ACC112 (cell line): ENCODE results near the gene OTP.

ENCODE experiments used
- H2AFZ ChIP-seq: fragments of 200-600 bp; sonication (generic); one replicate; pipeline ENCODE4 v1.6.0; 2017; ENCODE audit warnings: antibody characterized with exemption, low read length; ENCODE audit not compliant: unreplicated experiment
- H3K27ac ChIP-seq: fragments of 200-600 bp; sonication (generic); 2 replicates; pipeline ENCODE4 v1.5.1; 2014; ENCODE audit warnings: low read depth, mild to moderate bottlenecking, antibody characterized with exemption, low read length, moderate library complexity
- H3K27me3 ChIP-seq: fragments of 200-600 bp; sonication (generic); 2 replicates; pipeline ENCODE4 v1.6.1; 2014; ENCODE audit warnings: mild to moderate bottlenecking, antibody characterized with exemption, low read length, moderate library complexity, mixed read lengths; ENCODE audit not compliant: insufficient read depth
- H3K36me3 ChIP-seq: fragments of 200-600 bp; sonication (generic); 2 replicates; pipeline ENCODE4 v1.6.1; 2016; ENCODE audit warnings: mild to moderate bottlenecking, antibody characterized with exemption, low read length, moderate library complexity, mixed read lengths; ENCODE audit not compliant: insufficient read depth
- H3K4me1 ChIP-seq: fragments of 200-600 bp; sonication (generic); one replicate; pipeline ENCODE4 v1.6.1; 2016; ENCODE audit warnings: low read length, mixed read lengths; ENCODE audit not compliant: insufficient read depth, unreplicated experiment, control insufficient read depth
- H3K4me3 ChIP-seq: fragments of 200-600 bp; sonication (generic); 2 replicates; pipeline ENCODE4 v1.5.1; 2014; ENCODE audit warnings: mild to moderate bottlenecking, low read depth, low read length
- H3K79me2 ChIP-seq: fragments of 200-600 bp; sonication (generic); one replicate; pipeline ENCODE4 v1.6.0; 2016; ENCODE audit warnings: low read length; ENCODE audit not compliant: control insufficient read depth, unreplicated experiment, insufficient read depth

The OTP gene

DNA sequence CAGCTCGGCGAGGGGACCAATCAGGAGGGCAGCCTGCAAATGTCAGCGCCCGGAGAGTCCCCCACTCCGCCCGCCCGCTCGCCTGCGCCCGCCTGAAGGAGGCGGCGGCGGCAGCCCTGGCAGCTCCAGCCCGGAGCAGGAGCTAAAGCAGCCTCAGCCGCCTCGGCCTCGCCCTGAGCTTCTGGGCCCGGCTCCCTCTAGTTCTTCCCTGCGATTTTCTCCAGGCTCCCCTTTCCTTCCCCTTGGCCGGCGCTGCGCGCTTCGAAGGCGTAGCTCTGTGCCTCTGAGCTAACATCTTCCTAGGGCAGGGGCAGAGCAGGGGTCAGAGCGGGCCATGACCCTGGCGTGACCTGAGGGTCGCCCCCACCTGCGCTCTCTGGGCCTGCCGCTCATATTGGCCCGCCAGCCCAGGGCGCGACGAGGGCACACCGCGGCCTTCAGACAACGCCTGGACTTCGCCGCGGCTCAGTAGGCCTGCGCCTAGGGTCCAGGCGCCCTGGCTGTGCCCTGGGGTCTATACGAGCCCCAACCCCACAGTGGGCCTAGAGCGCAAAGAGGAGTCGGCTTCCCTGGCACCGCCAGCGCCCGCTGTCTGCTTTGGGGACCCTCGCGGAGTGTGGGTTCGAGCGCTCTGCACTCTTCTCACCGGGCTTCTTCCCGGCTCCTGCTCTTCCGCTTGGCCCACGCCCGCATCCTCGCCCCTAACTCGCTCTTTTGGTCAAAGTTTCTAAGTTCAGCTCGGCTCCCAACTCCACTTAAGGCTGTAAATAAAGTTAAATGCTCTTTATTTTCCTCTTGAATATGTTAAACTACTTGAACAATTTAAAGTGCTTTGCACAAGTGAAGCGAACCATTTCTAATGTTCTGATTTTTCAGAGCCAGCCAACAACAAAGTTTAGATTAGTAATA lies 504 bp upstream of the OTP start:
- Histone ChIP-seq H3K4me3 (no peak overlapping the region), H3K27me3 (peaks cover 100% of the 10 kb centered on the region), H3K4me1 (peaks cover 3% of the 10 kb centered on the region), H3K27ac (no peak overlapping the region), H2AFZ (no peak overlapping the region), H3K36me3 (no peaks in the 10 kb centered on the region), H3K79me2 (no peaks in the 10 kb centered on the region)

DNA sequence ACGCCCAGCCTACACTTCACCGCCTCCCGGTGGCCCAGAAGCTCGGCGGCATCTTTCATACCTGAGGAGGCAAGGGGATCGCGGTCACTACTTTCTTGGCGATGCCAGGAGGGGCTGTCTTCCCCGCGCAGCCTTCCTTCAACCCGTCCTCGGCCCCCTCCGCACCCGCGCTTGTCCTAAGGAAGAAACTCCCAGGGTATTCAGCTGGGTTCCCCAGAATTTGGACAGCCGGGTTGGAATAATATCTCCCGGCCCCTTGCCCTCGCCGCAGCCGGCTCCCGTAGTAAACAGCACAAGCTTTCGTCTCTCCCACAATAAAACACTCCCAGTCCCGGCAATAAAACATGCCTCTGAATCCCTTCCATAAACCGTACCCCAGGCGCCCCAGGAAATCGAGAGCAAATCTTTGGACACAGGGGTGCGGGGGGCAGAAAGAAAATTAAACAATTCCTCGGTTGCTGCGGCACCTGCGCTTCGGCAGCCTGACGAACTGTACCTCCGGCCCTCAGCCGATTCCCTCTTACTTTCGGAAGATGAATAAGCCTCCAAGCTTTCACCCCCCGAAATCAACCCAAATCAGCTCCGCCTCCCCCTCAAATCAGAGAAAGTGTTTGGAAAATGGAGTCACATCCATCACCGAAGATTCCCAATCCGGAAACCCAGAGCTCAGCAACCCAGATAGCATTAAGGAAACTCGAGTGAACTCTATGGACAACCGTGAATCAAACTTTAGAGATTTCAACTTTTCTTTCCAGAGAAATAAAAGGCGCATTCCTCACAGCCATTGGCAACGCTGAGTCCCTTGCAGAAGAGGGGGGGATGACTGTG lies 1.1 kb downstream of the OTP start:
- H3K79me2 ChIP-seq = no peaks in the 10 kb centered on the region
- H3K27me3 ChIP-seq = peaks cover 100% of the 10 kb centered on the region

DNA sequence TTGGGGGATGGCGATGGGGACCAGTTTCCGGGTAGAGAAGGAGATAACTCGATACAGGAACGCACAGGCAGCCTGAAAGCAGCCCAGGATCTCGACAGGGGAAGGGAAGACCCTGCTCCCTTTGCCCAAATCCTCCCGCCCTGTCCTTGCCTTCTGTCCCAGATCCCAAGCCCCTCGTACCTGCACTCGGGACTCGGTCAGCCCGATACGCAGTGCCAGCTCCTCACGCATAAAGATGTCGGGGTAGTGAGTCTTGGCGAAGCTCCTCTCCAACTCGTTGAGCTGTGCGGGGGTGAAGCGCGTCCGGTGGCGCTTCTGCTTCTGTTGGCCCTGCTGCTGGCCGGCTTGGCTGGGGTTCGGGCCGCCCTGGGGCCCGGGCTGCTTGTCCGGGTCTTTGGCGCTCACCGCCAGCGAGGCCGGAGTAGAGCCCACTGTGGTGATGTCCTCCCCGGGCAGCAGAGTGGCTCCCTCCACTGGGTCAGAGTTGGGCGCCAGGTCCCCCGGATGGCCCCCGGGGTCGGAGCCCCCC lies 1.8 kb downstream of the OTP start:
- peaks cover 100% of the 10 kb centered on the region for H3K27me3 ChIP-seq
- H3K4me3 ChIP-seq = no peak overlapping the region
- H2AFZ ChIP-seq = no peak overlapping the region
- H3K36me3 ChIP-seq = no peaks in the 10 kb centered on the region
- H3K27ac ChIP-seq = no peak overlapping the region
- H3K4me1 ChIP-seq = no peaks in the 10 kb centered on the region
- no peaks in the 10 kb centered on the region for H3K79me2 ChIP-seq

More for the DNA sequence above, 1.1 kb downstream of the OTP start:
- no peaks in the 10 kb centered on the region for H3K36me3 ChIP-seq
- no peaks in the 10 kb centered on the region for H3K4me1 ChIP-seq
- H2AFZ ChIP-seq = no peak overlapping the region
- H3K4me3 ChIP-seq = no peak overlapping the region
- no peak overlapping the region for H3K27ac ChIP-seq

DNA sequence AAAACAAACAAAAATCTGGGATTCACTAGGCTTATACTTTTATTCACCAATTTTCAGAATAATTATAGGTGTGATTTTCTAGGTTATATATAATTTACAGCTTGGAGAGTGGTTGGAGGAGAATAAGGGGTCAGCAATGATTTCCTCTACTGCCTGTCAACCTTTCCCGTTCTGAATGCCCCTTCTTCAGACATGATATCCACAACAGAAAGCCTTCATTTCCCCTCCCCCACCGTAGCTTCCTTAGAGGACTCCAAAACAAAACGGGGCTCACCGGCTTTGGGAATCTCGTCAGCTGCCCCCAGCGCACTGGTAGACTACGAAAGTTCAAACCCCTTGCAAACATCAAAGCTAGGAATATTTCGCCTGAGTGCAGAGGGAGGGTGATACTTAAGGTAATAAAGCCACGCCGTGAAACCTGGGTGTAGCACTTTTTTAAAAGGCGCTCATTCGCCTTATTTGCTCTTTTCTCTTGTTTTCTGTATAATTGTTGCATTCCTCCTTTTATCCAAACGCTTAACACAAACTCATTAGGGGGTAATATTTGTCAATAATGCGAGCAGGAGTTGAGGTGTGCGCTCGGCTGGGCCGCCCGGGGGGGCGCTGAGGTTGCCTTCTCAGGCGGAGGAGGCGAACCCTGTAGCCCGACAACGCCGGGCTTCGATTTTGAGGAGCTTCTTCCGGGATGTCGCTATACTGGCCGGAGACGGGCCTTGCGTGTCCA lies 2.4 kb downstream of the OTP start:
- H3K4me1 ChIP-seq = no peaks in the 10 kb centered on the region
- H3K27me3 ChIP-seq = peaks cover 100% of the 10 kb centered on the region
- H3K4me3 ChIP-seq = no peak overlapping the region

DNA sequence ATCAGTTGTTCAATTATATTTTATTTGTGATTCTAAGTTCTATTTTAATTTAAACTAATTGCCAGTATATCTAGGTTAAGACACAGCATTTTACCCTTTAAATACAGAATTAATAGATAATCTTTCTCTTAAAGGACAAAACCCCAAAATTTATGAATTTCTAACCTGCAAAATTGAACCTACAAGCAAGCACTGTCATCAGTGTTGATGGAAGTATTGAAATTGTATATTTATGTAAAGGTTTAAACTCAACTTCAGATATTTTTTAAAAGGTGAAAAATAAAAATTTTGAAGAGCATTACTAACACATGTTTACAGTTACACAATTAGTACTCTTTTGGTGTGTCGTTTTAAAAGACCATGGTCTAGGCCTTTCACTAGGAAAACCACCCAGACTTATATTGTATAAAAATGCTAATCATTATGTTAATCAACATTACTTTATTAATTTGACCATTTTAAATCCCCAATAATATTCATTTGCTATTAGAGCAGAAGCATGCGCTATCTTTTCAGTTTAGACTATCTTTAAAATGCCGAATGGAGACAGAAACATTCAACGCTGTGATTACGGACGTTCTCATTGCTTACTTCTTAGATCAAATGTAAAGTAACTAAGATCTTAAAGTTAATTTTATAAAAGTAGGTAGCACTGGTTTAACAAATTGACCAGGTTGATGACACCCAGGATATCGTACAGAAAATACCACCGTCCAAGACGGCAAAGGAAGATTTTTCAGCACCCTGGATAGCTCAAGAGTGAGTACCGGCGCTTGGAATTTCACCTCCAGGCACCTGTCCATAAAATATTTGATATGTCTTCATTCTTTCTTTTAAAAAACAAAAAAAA lies 3.2 kb downstream of the OTP start:
- H3K4me1 ChIP-seq = no peaks in the 10 kb centered on the region
- H3K27me3 ChIP-seq = peaks cover 100% of the 10 kb centered on the region
- H3K27ac ChIP-seq = no peak overlapping the region
- H3K4me3 ChIP-seq = no peak overlapping the region
- no peak overlapping the region for H2AFZ ChIP-seq
- H3K36me3 ChIP-seq = no peaks in the 10 kb centered on the region
- no peaks in the 10 kb centered on the region for H3K79me2 ChIP-seq

More for the DNA sequence above, 2.4 kb downstream of the OTP start:
- Histone ChIP-seq H3K79me2 (no peaks in the 10 kb centered on the region), H2AFZ (no peak overlapping the region), H3K36me3 (no peaks in the 10 kb centered on the region), H3K27ac (no peak overlapping the region)

DNA sequence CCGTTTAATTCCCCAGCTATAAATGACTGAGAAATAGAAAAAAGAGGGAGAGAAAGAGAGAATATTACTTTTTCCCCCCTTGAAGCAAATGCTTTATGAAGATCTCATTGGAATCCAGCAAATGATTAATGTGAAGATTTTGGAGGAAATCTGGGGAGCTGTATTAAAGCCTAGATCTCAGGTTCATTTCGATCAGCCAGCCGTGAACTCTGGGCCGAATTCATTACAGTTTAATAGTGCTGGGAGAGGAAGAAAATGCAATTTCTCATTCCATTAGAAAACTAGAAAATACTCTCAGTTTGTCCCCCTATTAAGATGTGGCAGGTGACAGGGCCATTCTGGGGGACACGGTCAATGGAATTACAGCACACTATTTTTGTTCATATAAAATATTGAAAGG lies 4.8 kb downstream of the OTP start:
- Histone ChIP-seq H3K79me2 (no peaks in the 10 kb centered on the region), H3K4me1 (no peaks in the 10 kb centered on the region), H3K27ac (no peak overlapping the region), H2AFZ (no peak overlapping the region), H3K36me3 (no peaks in the 10 kb centered on the region), H3K27me3 (peaks cover 100% of the 10 kb centered on the region), H3K4me3 (no peak overlapping the region)

DNA sequence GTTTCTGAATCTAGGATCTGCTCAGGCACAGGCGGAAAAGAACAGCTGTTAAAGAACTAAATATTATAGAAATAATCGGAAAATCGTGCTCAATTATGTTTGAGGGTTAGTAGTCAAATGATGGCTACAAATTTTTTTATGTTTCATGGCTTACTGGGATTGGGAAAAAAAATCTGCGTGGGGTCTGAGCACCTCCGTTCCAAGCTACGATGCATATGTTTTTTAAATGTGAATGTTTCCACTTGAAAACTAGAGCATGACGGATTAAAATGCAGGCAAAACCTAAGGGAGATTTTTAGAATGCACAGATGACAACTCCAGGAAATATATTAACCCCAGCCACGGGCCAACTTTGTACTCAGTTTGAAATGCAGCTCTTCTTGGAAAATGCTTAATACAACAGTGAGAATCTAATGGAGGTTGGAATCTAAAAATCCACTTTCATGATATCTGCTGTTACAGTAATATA lies 5.3 kb downstream of the OTP start:
- H3K4me3 ChIP-seq = no peak overlapping the region
- no peak overlapping the region for H2AFZ ChIP-seq
- H3K4me1 ChIP-seq = no peaks in the 10 kb centered on the region
- peaks cover 100% of the 10 kb centered on the region for H3K27me3 ChIP-seq
- no peaks in the 10 kb centered on the region for H3K36me3 ChIP-seq
- no peak overlapping the region for H3K27ac ChIP-seq
- no peaks in the 10 kb centered on the region for H3K79me2 ChIP-seq

DNA sequence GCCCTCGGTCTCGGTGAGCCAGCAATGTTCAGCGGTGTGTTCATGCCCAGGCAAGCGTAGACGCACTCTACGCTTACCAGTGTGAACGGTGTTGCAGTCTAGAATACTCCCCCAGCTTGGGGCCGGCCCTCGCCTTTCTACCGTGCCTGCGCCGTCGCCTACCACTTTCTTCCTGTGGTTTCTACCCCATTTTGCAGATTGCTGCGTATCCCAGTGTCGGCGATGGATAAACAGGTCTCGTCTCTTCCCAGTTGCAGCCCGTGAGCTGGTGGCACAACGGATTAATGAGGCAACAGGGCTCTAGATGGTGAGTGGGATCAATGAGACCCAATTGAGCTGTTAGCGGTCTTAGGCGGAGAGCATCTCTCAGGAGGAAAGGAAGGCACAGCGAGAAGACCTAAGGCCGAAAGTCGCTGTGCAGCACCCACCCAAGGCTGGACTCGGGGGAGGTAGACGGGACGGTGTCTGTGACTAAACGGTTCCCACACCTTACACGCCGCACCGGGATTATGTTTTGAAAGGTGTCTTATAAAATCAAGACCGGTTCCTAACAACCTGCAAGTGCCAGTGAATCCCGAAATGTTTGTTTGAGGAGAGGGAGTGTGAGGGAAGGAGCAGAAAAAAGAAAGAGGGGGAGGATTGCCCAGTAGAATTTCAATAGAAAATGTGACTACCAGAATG lies 5.8 kb downstream of the OTP start:
- Histone ChIP-seq H3K4me3 (no peak overlapping the region), H3K27me3 (peaks cover 100% of the 10 kb centered on the region), H3K79me2 (no peaks in the 10 kb centered on the region), H3K27ac (no peak overlapping the region), H2AFZ (no peak overlapping the region), H3K36me3 (no peaks in the 10 kb centered on the region), H3K4me1 (no peaks in the 10 kb centered on the region)

DNA sequence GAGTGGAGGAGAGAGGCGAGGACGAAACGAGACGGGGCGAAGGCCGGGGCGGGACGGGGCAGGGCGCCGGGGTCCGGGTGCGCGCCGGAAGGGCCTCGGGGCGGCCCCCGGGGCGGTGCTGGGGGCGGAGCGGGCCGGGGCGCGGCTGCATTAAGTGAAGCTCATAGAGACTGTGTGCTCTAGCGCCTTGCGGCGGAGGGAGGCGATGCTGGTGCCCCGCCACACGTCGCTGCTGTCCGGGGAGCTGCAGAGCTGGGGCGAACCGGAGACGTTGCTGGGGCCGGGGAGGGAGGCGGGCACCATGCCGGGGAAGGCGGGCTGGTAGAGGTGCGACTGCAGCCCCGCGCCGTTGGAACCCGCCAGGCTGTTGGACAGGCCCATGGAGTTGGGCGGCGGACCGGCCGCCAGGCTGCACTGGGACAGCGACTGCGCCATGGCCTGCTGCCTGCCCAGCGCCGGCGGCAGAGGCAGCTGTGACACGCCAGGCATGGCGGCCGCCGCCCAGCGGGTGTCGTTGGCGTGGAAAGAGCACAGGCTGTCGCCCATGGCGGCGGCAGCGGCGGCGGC lies 8.3 kb downstream of the OTP start:
- H3K4me1 ChIP-seq = no peaks in the 10 kb centered on the region
- H3K27ac ChIP-seq = no peak overlapping the region
- H3K4me3 ChIP-seq = peak overlapping the region; percentile 73
- no peaks in the 10 kb centered on the region for H3K36me3 ChIP-seq
- H3K27me3 ChIP-seq = peaks cover 100% of the 10 kb centered on the region
- peak overlapping the region; percentile 67 for H2AFZ ChIP-seq
- no peaks in the 10 kb centered on the region for H3K79me2 ChIP-seq
